Mammary epithelial cell (primary cell): Measurements from ENCODE around the gene GRK4.

ENCODE experiments used
- EZH2 ChIP-seq: IDR thresholded peaks from 2 replicates; pipeline ENCODE4 v1.6.1; 2012; ENCODE audit warnings: low read length, inconsistent platforms, borderline replicate concordance
- TF ChIP-seq, protein P1 (sequence below), 2 donors: IDR thresholded peaks in 1 of 2; conservative IDR thresholded peaks in 1 of 2; 2 replicates each; pipeline ENCODE4 v1.5.1; 2011 to 2012; ENCODE audit warnings: inconsistent platforms in 2 of 2, low read length in 2 of 2, mild to moderate bottlenecking in 2 of 2, control low read depth in 1 of 2, low read depth in 1 of 2; ENCODE audit not compliant: insufficient read depth in 1 of 2; ENCODE audit errors: extremely low read depth in 1 of 2

DNA sequence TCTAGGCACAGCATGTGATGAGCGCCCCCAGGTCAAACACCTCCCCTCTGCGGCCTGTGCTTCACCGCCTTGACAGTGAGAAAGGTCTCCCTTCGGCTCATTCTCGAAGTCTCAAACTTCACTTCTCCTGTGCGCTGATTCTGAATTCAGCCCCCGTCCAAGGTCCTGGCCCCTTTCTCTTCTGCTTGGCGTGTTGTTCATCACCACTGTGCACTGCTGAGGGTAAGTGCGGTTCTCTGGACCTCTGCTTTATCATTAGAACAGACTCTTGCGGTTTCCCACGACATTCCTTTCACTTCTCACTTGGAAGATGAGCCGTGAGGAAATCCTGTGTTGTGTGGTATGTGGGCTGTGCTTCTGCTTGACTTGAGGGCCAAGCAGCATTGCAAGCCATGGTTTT lies 99.1 kb downstream of the GRK4 start:
- TF ChIP-seq, protein P1, sequence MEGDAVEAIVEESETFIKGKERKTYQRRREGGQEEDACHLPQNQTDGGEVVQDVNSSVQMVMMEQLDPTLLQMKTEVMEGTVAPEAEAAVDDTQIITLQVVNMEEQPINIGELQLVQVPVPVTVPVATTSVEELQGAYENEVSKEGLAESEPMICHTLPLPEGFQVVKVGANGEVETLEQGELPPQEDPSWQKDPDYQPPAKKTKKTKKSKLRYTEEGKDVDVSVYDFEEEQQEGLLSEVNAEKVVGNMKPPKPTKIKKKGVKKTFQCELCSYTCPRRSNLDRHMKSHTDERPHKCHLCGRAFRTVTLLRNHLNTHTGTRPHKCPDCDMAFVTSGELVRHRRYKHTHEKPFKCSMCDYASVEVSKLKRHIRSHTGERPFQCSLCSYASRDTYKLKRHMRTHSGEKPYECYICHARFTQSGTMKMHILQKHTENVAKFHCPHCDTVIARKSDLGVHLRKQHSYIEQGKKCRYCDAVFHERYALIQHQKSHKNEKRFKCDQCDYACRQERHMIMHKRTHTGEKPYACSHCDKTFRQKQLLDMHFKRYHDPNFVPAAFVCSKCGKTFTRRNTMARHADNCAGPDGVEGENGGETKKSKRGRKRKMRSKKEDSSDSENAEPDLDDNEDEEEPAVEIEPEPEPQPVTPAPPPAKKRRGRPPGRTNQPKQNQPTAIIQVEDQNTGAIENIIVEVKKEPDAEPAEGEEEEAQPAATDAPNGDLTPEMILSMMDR (conservative IDR thresholded peaks at IDR 0.05 in 1 of 2, IDR thresholded peaks at IDR 0.05 in 1 of 2; ENCODE audit: extremely low read depth in 1 of 2, insufficient read depth in 1 of 2, low read depth in 1 of 2, low read length in 2 of 2) = no peak
- TF ChIP-seq EZH2 = no peak
